BLaER1 treated with 17β-estradiol and CSF1 and Interleukin-3, amounts not matched to agents 10 nM and 100 nM (cell line): Measurements from ENCODE around the gene MYO3A.

ENCODE experiments used
- H3K27ac ChIP-seq, 11 experiments: shearing (Covaris generic); formaldehyde crosslinking; 2 replicates each; pipeline ENCODE4 v1.8.1; 2022
- H3K27me3 ChIP-seq, 11 experiments: shearing (Covaris generic); formaldehyde crosslinking; 2 replicates each; pipeline ENCODE4 v1.8.1; 2022
- H3K36me3 ChIP-seq, 11 experiments: shearing (Covaris generic); formaldehyde crosslinking; 2 replicates each; pipeline ENCODE4 v1.8.1; 2022
- H3K4me1 ChIP-seq, 10 experiments: shearing (Covaris generic); formaldehyde crosslinking; 2 replicates each; pipeline ENCODE4 v1.8.1; 2022
- H3K4me2 ChIP-seq, 11 experiments: shearing (Covaris generic); formaldehyde crosslinking; 2 replicates each; pipeline ENCODE4 v1.8.1; 2022
- H3K4me3 ChIP-seq, 10 experiments: shearing (Covaris generic); formaldehyde crosslinking; 2 replicates each; pipeline ENCODE4 v1.8.1; 2022
- H3K9ac ChIP-seq, 11 experiments: shearing (Covaris generic); formaldehyde crosslinking; 2 replicates each; pipeline ENCODE4 v1.8.1; 2022
- H3K9me3 ChIP-seq, 11 experiments: shearing (Covaris generic); formaldehyde crosslinking; replicated peaks in 1 of 11; 2 replicates each; pipeline ENCODE4 v1.8.1; 2022
- H4K20me1 ChIP-seq, 11 experiments: shearing (Covaris generic); formaldehyde crosslinking; 2 replicates each; pipeline ENCODE4 v1.8.1; 2022
- Cebpa-rat ChIP-seq, 11 experiments: shearing (Covaris generic); IDR thresholded peaks; 2 replicates each; pipeline ENCODE4 v1.8.1; 2022

The MYO3A gene

GRCh38 chr10:26169466-26169865 is 235.4 kb downstream of the MYO3A start:
- H3K36me3 ChIP-seq, result no peaks in the 10 kb centered on the region
- H3K9me3 ChIP-seq, result no peaks in the 10 kb centered on the region
- H3K9ac ChIP-seq, result no peak overlapping the region
- no peak for TF ChIP-seq Cebpa-rat (IDR thresholded peaks at IDR 0.05)
- no peaks in the 10 kb centered on the region for H4K20me1 ChIP-seq
- no peak overlapping the region for H3K4me2 ChIP-seq
- H3K4me3 ChIP-seq, result no peak overlapping the region
- H3K27ac ChIP-seq, result no peak overlapping the region
- no peaks in the 10 kb centered on the region for H3K27me3 ChIP-seq
- H3K4me1 ChIP-seq, result peaks cover 0 to 11% (median 5%) of the 10 kb centered on the region in 10 experiments; a peak in 9 of 20 replicates

GRCh38 chr10:26172131-26172530 is 238.1 kb downstream of the MYO3A start:
- Histone ChIP-seq H3K4me2 (no peak overlapping the region), H3K4me3 (no peak overlapping the region), H3K4me1 (peaks cover 0 to 11% (median 5%) of the 10 kb centered on the region in 10 experiments; a peak in 10 of 20 replicates), H3K9ac (no peak overlapping the region), H3K27me3 (no peaks in the 10 kb centered on the region), H4K20me1 (no peaks in the 10 kb centered on the region), H3K36me3 (no peaks in the 10 kb centered on the region), H3K9me3 (0 out of 22 replicates have a peak, but pooled peaks cover 0 to 4% (median 0%) of the 10 kb centered on the region in 11 experiments), H3K27ac (no peak overlapping the region)
- TF ChIP-seq Cebpa-rat (IDR thresholded peaks at IDR 0.05), result no peak

- Histone ChIP-seq H3K9me3 (0 out of 22 replicates have a peak, but pooled peaks cover 0 to 4% (median 0%) of the 10 kb centered on the region in 11 experiments), H3K27me3 (no peaks in the 10 kb centered on the region), H3K4me2 (peak overlapping the region in 4 of 11 experiments; percentile 2 to 20 (median 10); a peak in 4 of 22 replicates), H3K4me1 (peaks cover 0 to 11% (median 6%) of the 10 kb centered on the region in 10 experiments; a peak in 10 of 20 replicates), H3K27ac (no peak overlapping the region), H4K20me1 (no peaks in the 10 kb centered on the region), H3K4me3 (no peak overlapping the region), H3K9ac (no peak overlapping the region), H3K36me3 (no peaks in the 10 kb centered on the region)
- no peak for TF ChIP-seq Cebpa-rat (IDR thresholded peaks at IDR 0.05)
Measured at GRCh38 chr10:26173837-26174236, 239.8 kb downstream of the MYO3A start.

GRCh38 chr10:26177341-26177740 is 243.3 kb downstream of the MYO3A start:
- TF ChIP-seq Cebpa-rat (IDR thresholded peaks at IDR 0.05), result no peak
- Histone ChIP-seq H3K9me3 (0 out of 22 replicates have a peak, but pooled peaks cover 0 to 4% (median 0%) of the 10 kb centered on the region in 11 experiments), H3K9ac (no peak overlapping the region), H3K27me3 (no peaks in the 10 kb centered on the region), H3K4me2 (peak overlapping the region in 1 of 11 experiments; percentile 18; a peak in 1 of 22 replicates), H3K36me3 (no peaks in the 10 kb centered on the region), H4K20me1 (no peaks in the 10 kb centered on the region), H3K27ac (no peak overlapping the region), H3K4me3 (no peak overlapping the region), H3K4me1 (peaks cover 0 to 11% (median 6%) of the 10 kb centered on the region in 10 experiments; a peak in 10 of 20 replicates)

GRCh38 chr10:26194275-26194674 is 260.2 kb downstream of the MYO3A start:
- no peaks in the 10 kb centered on the region for H3K27me3 ChIP-seq
- H3K4me3 ChIP-seq, result no peak overlapping the region
- no peak overlapping the region for H3K27ac ChIP-seq
- peaks cover 0 to 14% (median 8%) of the 10 kb centered on the region in 10 experiments; a peak in 10 of 20 replicates for H3K4me1 ChIP-seq
- H3K4me2 ChIP-seq, result no peak overlapping the region
- peaks cover 17 to 42% (median 27%) of the 10 kb centered on the region in 11 experiments for H3K9me3 ChIP-seq
- no peak overlapping the region for H3K9ac ChIP-seq
- H4K20me1 ChIP-seq, result no peaks in the 10 kb centered on the region
- H3K36me3 ChIP-seq, result peaks cover 0 to 6% (median 0%) of the 10 kb centered on the region in 11 experiments; a peak in 1 of 22 replicates
- TF ChIP-seq Cebpa-rat (IDR thresholded peaks at IDR 0.05), result no peak

- no peak for TF ChIP-seq Cebpa-rat (IDR thresholded peaks at IDR 0.05)
- Histone ChIP-seq H3K27ac (no peak overlapping the region), H3K4me3 (peak overlapping the region in 2 of 10 experiments; percentile 9 to 21; a peak in 2 of 20 replicates), H3K9me3 (peaks cover 17 to 45% (median 27%) of the 10 kb centered on the region in 11 experiments), H3K4me1 (peaks cover 0 to 14% (median 8%) of the 10 kb centered on the region in 10 experiments; a peak in 10 of 20 replicates), H3K27me3 (no peaks in the 10 kb centered on the region), H3K9ac (no peak overlapping the region), H4K20me1 (no peaks in the 10 kb centered on the region), H3K36me3 (peaks cover 0 to 6% (median 0%) of the 10 kb centered on the region in 11 experiments; a peak in 1 of 22 replicates), H3K4me2 (peak overlapping the region in 8 of 11 experiments; percentile 6 to 53 (median 30); a peak in 11 of 22 replicates)
Measured at GRCh38 chr10:26197248-26197647, 263.2 kb downstream of the MYO3A start.

- Histone ChIP-seq H4K20me1 (no peaks in the 10 kb centered on the region), H3K9ac (no peak overlapping the region), H3K4me2 (peak overlapping the region in 1 of 11 experiments; percentile 53; a peak in 2 of 22 replicates), H3K9me3 (peaks cover 17 to 45% (median 27%) of the 10 kb centered on the region in 11 experiments), H3K4me1 (peaks cover 0 to 14% (median 8%) of the 10 kb centered on the region in 10 experiments; a peak in 10 of 20 replicates), H3K27me3 (no peaks in the 10 kb centered on the region), H3K4me3 (no peak overlapping the region), H3K27ac (no peak overlapping the region), H3K36me3 (peaks cover 0 to 6% (median 0%) of the 10 kb centered on the region in 11 experiments; a peak in 1 of 22 replicates)
- TF ChIP-seq Cebpa-rat (IDR thresholded peaks at IDR 0.05), result no peak
Measured at GRCh38 chr10:26198119-26198518, 264.1 kb downstream of the MYO3A start.

GRCh38 chr10:26199841-26200240 is 265.8 kb downstream of the MYO3A start:
- H3K9ac ChIP-seq, result no peak overlapping the region
- no peaks in the 10 kb centered on the region for H4K20me1 ChIP-seq
- H3K4me2 ChIP-seq, result no peak overlapping the region
- TF ChIP-seq Cebpa-rat (IDR thresholded peaks at IDR 0.05), result no peak
- peaks cover 0 to 6% (median 0%) of the 10 kb centered on the region in 11 experiments; a peak in 1 of 22 replicates for H3K36me3 ChIP-seq
- H3K27ac ChIP-seq, result no peak overlapping the region
- H3K4me1 ChIP-seq, result peaks cover 0 to 14% (median 8%) of the 10 kb centered on the region in 10 experiments; a peak in 10 of 20 replicates
- H3K9me3 ChIP-seq, result peaks cover 17 to 45% (median 27%) of the 10 kb centered on the region in 11 experiments
- H3K4me3 ChIP-seq, result no peak overlapping the region
- no peaks in the 10 kb centered on the region for H3K27me3 ChIP-seq

GRCh38 chr10:26205223-26205622 is 271.2 kb downstream of the MYO3A start:
- H3K9ac ChIP-seq, result no peak overlapping the region
- peaks cover 0 to 12% (median 6%) of the 10 kb centered on the region in 11 experiments; a peak in 9 of 22 replicates for H3K9me3 ChIP-seq
- H4K20me1 ChIP-seq, result no peaks in the 10 kb centered on the region
- no peaks in the 10 kb centered on the region for H3K4me1 ChIP-seq
- no peaks in the 10 kb centered on the region for H3K36me3 ChIP-seq
- no peak overlapping the region for H3K27ac ChIP-seq
- no peak overlapping the region for H3K4me3 ChIP-seq
- no peak for TF ChIP-seq Cebpa-rat (IDR thresholded peaks at IDR 0.05)
- no peak overlapping the region for H3K4me2 ChIP-seq
- peaks cover 0 to 1% (median 0%) of the 10 kb centered on the region in 11 experiments; a peak in 3 of 22 replicates for H3K27me3 ChIP-seq
